Transverse colon (tissue), 4 donors: ENCODE measurements around the gene SIT1. TPM values are rescaled to one million over a fixed set of nuclear protein-coding genes. Genes with fewer than 3 reads are reported as not detected.
A peak's percentile ranks its signal among the peaks of the same experiment; 100 is the strongest.
"Not testable (repeated sequence)": the region's sequence is repeated elsewhere in the genome, so short reads cannot be mapped to it uniquely, and the experiment has no call there.

Experiments used
- DNase-seq: peaks from one replicate; pipeline ENCODE4 v3.0.0-alpha.2; 2019
- H3K27ac ChIP-seq, 4 donors: fragments of 200-600 bp; sonication (generic); 2 replicates each; pipeline ENCODE4 v1.5.1; 2016 to 2018; ENCODE audit warnings: inconsistent platforms in 4 of 4
- H3K27me3 ChIP-seq: fragments of 200-600 bp; sonication (generic); 2 replicates; pipeline ENCODE4 v1.5.1; 2017; ENCODE audit warnings: inconsistent platforms
- H3K36me3 ChIP-seq, 4 donors: fragments of 200-600 bp; sonication (generic); 2 replicates each; pipeline ENCODE4 v1.5.1; 2017 to 2019; ENCODE audit warnings: inconsistent platforms in 4 of 4
- H3K4me1 ChIP-seq, 4 donors: fragments of 200-600 bp; sonication (generic); 2 replicates each; pipeline ENCODE4 v1.5.1; 2017 to 2020; ENCODE audit warnings: inconsistent platforms in 4 of 4
- H3K4me3 ChIP-seq, 4 donors: fragments of 200-600 bp; sonication (generic); 1 replicate in 1 of 4; 2 replicates in 3 of 4; pipeline versions ENCODE4 v1.5.1 to v1.6.1; 2017 to 2019; ENCODE audit warnings: inconsistent platforms in 4 of 4
- H3K9me3 ChIP-seq, 2 donors: fragments of 200-600 bp; sonication (generic); 2 replicates each; pipeline ENCODE4 v1.5.1; 2017 to 2019; ENCODE audit warnings: inconsistent platforms in 2 of 2
- EP300 ChIP-seq: sonication (generic); formaldehyde crosslinking; IDR thresholded peaks from one replicate; pipeline ENCODE4 v1.6.1; 2017; ENCODE audit warnings: antibody characterized with exemption, low read depth
- POLR2A ChIP-seq: fragments of 450-650 bp; IDR thresholded peaks from one replicate; pipeline ENCODE4 v1.6.1; 2016; ENCODE audit warnings: antibody characterized with exemption, mild to moderate bottlenecking, moderate library complexity
- POLR2AphosphoS5 ChIP-seq, 3 donors: sonication (generic); formaldehyde crosslinking; IDR thresholded peaks; one replicate each; pipeline ENCODE4 v1.6.1; 2016; ENCODE audit warnings: antibody characterized with exemption in 3 of 3
- WGBS, 2 donors: methylation state at CpG; one replicate each; pipeline ENCODE4 v1.1.5; 2018; ENCODE audit warnings: low coverage in 1 of 2; 5-methylcytosine and 5-hydroxymethylcytosine counted together
- in situ Hi-C, 4 donors: fragments of 200-750 bp; cut with MboI; loops; one replicate each; pipeline versions ENCODE4 v1.15.0 to v1.15.1; 2017; ENCODE audit warnings: low sequenced_read_pairs in 3 of 4, low pct_ligation_motif_present in 1 of 4, low pct_unique_long_range_greater_than_20kb in 1 of 4
- intact Hi-C: fragments of 100-400 bp; cut with DNase I; formaldehyde crosslinking; loops from one replicate; pipeline ENCODE4 v1.15.1; 2023; ENCODE audit warnings: low total_unique reads
- total RNA-seq, 4 donors: library from RNA; depleted of rRNA; stranded (reverse); fragments of >200 nt; gene quantifications; one replicate each; pipeline ENCODE4 v1.1.0, GENCODE V29; 2016
- TF ChIP-seq, protein P1 (sequence below), 5 experiments: fragments of 200-600 bp in 3 of 5; fragments of 450-650 bp in 2 of 5; sonication (generic) in 3 of 5; IDR thresholded peaks; 1 replicate in 2 of 5; 2 replicates in 3 of 5; pipeline ENCODE4 v1.5.1; 2016 to 2017; ENCODE audit warnings: antibody characterized with exemption in 5 of 5, inconsistent platforms in 3 of 5, mild to moderate bottlenecking in 2 of 5, moderate library complexity in 1 of 5

Gene SIT1
- total RNA-seq, 4 donors from 2014 or later = 1.2 to 6.7 (median 3.8) TPM; not detected in 1

DNA sequence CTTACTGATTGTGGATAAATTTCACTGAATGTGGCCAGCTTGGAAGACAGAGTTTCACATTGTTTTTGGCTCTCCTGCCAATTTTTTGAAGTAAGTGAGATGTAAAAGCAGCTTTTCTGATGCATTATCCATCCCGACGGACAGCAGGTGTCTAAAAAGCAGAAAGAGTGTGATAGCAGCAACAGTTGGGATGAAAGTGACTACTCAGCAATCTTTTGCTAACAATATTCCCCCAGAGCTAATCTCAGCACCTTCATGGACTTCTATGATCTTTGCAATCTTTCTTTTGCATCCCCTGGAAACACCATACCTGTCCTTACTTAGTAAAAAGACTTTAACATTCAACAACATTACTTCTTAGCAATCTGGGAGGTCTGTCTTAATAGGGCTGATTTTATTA is 37.9 kb downstream of the SIT1 start:
- in situ Hi-C loops (no loop called here), intact Hi-C loops (no loop called here)
- 95% methylated on average over 2 of the region's 2 CpGs; no CpG with 5 or more reads in 1 of the 2 donors for WGBS, 2 donors
- TF ChIP-seq, protein P1, sequence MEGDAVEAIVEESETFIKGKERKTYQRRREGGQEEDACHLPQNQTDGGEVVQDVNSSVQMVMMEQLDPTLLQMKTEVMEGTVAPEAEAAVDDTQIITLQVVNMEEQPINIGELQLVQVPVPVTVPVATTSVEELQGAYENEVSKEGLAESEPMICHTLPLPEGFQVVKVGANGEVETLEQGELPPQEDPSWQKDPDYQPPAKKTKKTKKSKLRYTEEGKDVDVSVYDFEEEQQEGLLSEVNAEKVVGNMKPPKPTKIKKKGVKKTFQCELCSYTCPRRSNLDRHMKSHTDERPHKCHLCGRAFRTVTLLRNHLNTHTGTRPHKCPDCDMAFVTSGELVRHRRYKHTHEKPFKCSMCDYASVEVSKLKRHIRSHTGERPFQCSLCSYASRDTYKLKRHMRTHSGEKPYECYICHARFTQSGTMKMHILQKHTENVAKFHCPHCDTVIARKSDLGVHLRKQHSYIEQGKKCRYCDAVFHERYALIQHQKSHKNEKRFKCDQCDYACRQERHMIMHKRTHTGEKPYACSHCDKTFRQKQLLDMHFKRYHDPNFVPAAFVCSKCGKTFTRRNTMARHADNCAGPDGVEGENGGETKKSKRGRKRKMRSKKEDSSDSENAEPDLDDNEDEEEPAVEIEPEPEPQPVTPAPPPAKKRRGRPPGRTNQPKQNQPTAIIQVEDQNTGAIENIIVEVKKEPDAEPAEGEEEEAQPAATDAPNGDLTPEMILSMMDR (IDR thresholded peaks at IDR 0.05) = no peak
- no peak for TF ChIP-seq EP300
- no peak for TF ChIP-seq POLR2AphosphoS5 (IDR thresholded peaks at IDR 0.05)
- TF ChIP-seq POLR2A = no peak
- H3K27me3 ChIP-seq = no peaks in the 10 kb centered on the region
- H3K27ac ChIP-seq = no peak overlapping the region
- DNase-seq = no peak
- no peak overlapping the region for H3K4me3 ChIP-seq
- peaks cover 3 to 8% (median 6%) of the 10 kb centered on the region in 4 donors for H3K4me1 ChIP-seq
- H3K36me3 ChIP-seq = peaks cover 0 to 13% (median 5%) of the 10 kb centered on the region in 4 donors
- H3K9me3 ChIP-seq = no peaks in the 10 kb centered on the region

DNA sequence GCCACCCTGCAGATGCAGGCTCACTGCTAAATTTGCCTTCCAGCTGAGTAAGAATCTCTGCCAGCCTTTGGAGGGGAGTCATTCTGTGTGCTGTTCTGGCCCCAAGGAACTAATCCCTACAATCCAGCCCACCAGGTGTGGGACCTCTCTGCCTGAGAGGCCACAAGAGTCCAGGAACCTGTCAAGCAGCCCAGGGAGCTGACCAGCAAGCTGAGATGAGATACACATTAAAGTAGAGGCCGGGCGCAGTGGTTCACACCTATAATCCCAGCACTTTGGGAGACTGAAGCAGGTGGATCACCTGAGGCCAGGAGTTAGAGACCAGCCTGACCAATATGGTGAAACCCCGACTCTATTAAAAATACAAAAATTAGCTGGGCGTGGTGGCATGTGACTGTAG is 38.7 kb downstream of the SIT1 start:
- H3K4me3 ChIP-seq, DNase-seq, H3K4me1 ChIP-seq, H3K27me3 ChIP-seq, H3K27ac ChIP-seq, in situ Hi-C loops, intact Hi-C loops, H3K9me3 ChIP-seq: not testable (repeated sequence)
- peaks cover 0 to 14% (median 7%) of the 10 kb centered on the region in 4 donors for H3K36me3 ChIP-seq
- 85% methylated on average over 4 of the region's 4 CpGs; no CpG with 5 or more reads in 1 of the 2 donors for WGBS, 2 donors

DNA sequence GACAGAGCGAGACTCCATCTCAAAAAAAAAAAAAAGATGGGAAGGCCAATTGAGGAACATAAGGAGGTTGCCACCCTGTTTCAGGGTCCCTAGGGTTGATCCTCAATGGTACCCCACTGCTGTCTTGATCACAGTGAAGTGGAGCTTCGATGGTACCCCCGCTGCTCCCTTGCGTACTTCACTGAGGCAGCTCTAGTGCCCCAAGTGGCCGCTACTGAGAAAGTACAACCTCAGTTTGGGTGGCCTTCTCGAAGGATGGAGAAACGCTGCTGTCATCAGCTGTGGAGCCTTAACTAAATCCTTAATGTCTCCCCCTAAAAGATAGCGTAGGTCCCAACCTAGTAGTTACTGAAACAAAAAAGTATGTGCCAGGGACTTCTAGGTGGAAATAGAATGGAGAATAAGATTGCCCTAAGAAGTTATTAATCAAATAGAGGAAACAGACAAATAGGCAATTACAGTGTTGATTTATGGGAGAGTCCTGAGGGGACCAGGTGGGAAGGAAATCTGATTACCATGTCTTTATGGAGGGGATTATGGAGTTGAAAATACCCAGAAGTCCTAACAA is 39.4 kb downstream of the SIT1 start:
- Histone ChIP-seq H3K9me3 (no peaks in the 10 kb centered on the region), H3K27ac (no peak overlapping the region), H3K4me3 (no peak overlapping the region), H3K27me3 (no peaks in the 10 kb centered on the region), H3K4me1 (peaks cover 5 to 11% (median 7%) of the 10 kb centered on the region in 4 donors), H3K36me3 (peaks cover 0 to 14% (median 7%) of the 10 kb centered on the region in 4 donors)
- no peak for TF ChIP-seq POLR2AphosphoS5 (IDR thresholded peaks at IDR 0.05)
- TF ChIP-seq POLR2A = no peak
- no peak for TF ChIP-seq EP300
- TF ChIP-seq, protein P1 (IDR thresholded peaks at IDR 0.05) = peak; percentile 54 to 68 (median 58)
- DNase-seq = peak; percentile 45
- WGBS, 2 donors = 19 to 83% methylated on average over 1 to 8 of the region's 8 CpGs
- in situ Hi-C loops = no loop called here
- intact Hi-C loops = no loop called here

GRCh38 chr9:35609820-35610163 is 40.9 kb downstream of the SIT1 start:
- peaks cover 0 to 14% (median 7%) of the 10 kb centered on the region in 4 donors for H3K36me3 ChIP-seq
- no peak for DNase-seq
- TF ChIP-seq, protein P1 (IDR thresholded peaks at IDR 0.05) = no peak
- TF ChIP-seq POLR2AphosphoS5 (IDR thresholded peaks at IDR 0.05) (no peak), EP300 (no peak), POLR2A (no peak)
- intact Hi-C loops (no loop called here), in situ Hi-C loops (no loop called here)
- H3K27me3 ChIP-seq = no peaks in the 10 kb centered on the region
- H3K9me3 ChIP-seq = no peaks in the 10 kb centered on the region
- H3K27ac ChIP-seq = no peak overlapping the region
- peaks cover 10 to 17% (median 12%) of the 10 kb centered on the region in 4 donors for H3K4me1 ChIP-seq
- H3K4me3 ChIP-seq = no peak overlapping the region
- 86 to 89% methylated on average over 3 to 13 of the region's 13 CpGs for WGBS, 2 donors
